Measurements from ENCODE around the gene SPIN1. TPM values are rescaled to one million over a fixed set of nuclear protein-coding genes. Genes with fewer than 3 reads are reported as not detected.

SPIN1 gene
- total and polyA plus RNA-seq, 2 experiments from 2014 or later, result 49.0 to 158 TPM

- peak overlapping the region; percentile 77 for H3K27ac Mint-ChIP-seq
These were observed 8.9 kb upstream of the SPIN1 start for GRCh38 chr9:88379352-88379751.

More at GRCh38 chr9:88379352-88379751, 8.9 kb upstream of the SPIN1 start:
- peaks cover 34% of the 10 kb centered on the region for H3K4me1 Mint-ChIP-seq
- peak overlapping the region; percentile 79 for H3K27ac ChIP-seq (ENCODE audit: low read depth)
- no peaks in the 10 kb centered on the region for H3K27me3 ChIP-seq (ENCODE audit: insufficient read depth)
- peaks cover 12% of the 10 kb centered on the region; the same call in 2 of the 3 replicates for H3K36me3 Mint-ChIP-seq (ENCODE audit: low read depth)
- H3K9me3 Mint-ChIP-seq, result peaks cover 21% of the 10 kb centered on the region; the same call in 2 of the 3 replicates
- H3K27me3 Mint-ChIP-seq (ENCODE audit: insufficient read depth, low read depth, poor library complexity), result peaks cover 6% of the 10 kb centered on the region
- no peaks in the 10 kb centered on the region for H3K9me2 ChIP-seq (ENCODE audit: insufficient read depth)
- 0 out of 2 replicates have a peak, but pooled peaks cover 4% of the 10 kb centered on the region for H3K79me2 ChIP-seq (replicated peaks; ENCODE audit: insufficient read depth)
- H3K36me3 ChIP-seq (ENCODE audit: insufficient read depth), result no peaks in the 10 kb centered on the region
- H4K20me1 ChIP-seq (replicated peaks; ENCODE audit: insufficient read depth), result no peaks in the 10 kb centered on the region
- peak overlapping the region; percentile 11; the same call in 1 of the 2 replicates for H3K4me3 ChIP-seq
- DNase-seq (ENCODE audit: low spot score) (peak; percentile 73), ATAC-seq (peak; percentile 87)
- no peak overlapping the region for H2AFZ ChIP-seq
- 0 out of 3 replicates have a peak overlapping the region, but pooled peaks have one; percentile 4 for H3K4me3 Mint-ChIP-seq
- H3K4me1 ChIP-seq (ENCODE audit: insufficient read depth), result peaks cover 27% of the 10 kb centered on the region
- peaks cover 8% of the 10 kb centered on the region for H3F3A ChIP-seq (replicated peaks; ENCODE audit: low read depth)
- TF ChIP-seq EZH2 (IDR thresholded peaks at IDR 0.05; ENCODE audit: low read depth, unreplicated experiment) (no peak), EZH2phosphoT487 (IDR thresholded peaks at IDR 0.05; ENCODE audit: unreplicated experiment) (no peak), STAT1 (IDR thresholded peaks at IDR 0.05; ENCODE audit: unreplicated experiment) (no peak), ETS1 (IDR thresholded peaks at IDR 0.05) (no peak), NANOG (IDR thresholded peaks at IDR 0.05; ENCODE audit: borderline replicate concordance) (peak; percentile 18; the same call in 1 of the 2 replicates), CREB1 (CRISPR knock-in tag; IDR thresholded peaks at IDR 0.05; ENCODE audit: low read depth) (no peak), POLR2AphosphoS5 (IDR thresholded peaks at IDR 0.05; ENCODE audit: low read depth) (no peak), ZNF331 (CRISPR knock-in tag; IDR thresholded peaks at IDR 0.05; ENCODE audit: low read depth) (no peak), ZNF114 (CRISPR knock-in tag; IDR thresholded peaks at IDR 0.05) (no peak)
- TF ChIP-seq, protein P1, sequence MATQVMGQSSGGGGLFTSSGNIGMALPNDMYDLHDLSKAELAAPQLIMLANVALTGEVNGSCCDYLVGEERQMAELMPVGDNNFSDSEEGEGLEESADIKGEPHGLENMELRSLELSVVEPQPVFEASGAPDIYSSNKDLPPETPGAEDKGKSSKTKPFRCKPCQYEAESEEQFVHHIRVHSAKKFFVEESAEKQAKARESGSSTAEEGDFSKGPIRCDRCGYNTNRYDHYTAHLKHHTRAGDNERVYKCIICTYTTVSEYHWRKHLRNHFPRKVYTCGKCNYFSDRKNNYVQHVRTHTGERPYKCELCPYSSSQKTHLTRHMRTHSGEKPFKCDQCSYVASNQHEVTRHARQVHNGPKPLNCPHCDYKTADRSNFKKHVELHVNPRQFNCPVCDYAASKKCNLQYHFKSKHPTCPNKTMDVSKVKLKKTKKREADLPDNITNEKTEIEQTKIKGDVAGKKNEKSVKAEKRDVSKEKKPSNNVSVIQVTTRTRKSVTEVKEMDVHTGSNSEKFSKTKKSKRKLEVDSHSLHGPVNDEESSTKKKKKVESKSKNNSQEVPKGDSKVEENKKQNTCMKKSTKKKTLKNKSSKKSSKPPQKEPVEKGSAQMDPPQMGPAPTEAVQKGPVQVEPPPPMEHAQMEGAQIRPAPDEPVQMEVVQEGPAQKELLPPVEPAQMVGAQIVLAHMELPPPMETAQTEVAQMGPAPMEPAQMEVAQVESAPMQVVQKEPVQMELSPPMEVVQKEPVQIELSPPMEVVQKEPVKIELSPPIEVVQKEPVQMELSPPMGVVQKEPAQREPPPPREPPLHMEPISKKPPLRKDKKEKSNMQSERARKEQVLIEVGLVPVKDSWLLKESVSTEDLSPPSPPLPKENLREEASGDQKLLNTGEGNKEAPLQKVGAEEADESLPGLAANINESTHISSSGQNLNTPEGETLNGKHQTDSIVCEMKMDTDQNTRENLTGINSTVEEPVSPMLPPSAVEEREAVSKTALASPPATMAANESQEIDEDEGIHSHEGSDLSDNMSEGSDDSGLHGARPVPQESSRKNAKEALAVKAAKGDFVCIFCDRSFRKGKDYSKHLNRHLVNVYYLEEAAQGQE (IDR thresholded peaks at IDR 0.05; ENCODE audit: unreplicated experiment), result no peak
- TF ChIP-seq, protein P2, sequence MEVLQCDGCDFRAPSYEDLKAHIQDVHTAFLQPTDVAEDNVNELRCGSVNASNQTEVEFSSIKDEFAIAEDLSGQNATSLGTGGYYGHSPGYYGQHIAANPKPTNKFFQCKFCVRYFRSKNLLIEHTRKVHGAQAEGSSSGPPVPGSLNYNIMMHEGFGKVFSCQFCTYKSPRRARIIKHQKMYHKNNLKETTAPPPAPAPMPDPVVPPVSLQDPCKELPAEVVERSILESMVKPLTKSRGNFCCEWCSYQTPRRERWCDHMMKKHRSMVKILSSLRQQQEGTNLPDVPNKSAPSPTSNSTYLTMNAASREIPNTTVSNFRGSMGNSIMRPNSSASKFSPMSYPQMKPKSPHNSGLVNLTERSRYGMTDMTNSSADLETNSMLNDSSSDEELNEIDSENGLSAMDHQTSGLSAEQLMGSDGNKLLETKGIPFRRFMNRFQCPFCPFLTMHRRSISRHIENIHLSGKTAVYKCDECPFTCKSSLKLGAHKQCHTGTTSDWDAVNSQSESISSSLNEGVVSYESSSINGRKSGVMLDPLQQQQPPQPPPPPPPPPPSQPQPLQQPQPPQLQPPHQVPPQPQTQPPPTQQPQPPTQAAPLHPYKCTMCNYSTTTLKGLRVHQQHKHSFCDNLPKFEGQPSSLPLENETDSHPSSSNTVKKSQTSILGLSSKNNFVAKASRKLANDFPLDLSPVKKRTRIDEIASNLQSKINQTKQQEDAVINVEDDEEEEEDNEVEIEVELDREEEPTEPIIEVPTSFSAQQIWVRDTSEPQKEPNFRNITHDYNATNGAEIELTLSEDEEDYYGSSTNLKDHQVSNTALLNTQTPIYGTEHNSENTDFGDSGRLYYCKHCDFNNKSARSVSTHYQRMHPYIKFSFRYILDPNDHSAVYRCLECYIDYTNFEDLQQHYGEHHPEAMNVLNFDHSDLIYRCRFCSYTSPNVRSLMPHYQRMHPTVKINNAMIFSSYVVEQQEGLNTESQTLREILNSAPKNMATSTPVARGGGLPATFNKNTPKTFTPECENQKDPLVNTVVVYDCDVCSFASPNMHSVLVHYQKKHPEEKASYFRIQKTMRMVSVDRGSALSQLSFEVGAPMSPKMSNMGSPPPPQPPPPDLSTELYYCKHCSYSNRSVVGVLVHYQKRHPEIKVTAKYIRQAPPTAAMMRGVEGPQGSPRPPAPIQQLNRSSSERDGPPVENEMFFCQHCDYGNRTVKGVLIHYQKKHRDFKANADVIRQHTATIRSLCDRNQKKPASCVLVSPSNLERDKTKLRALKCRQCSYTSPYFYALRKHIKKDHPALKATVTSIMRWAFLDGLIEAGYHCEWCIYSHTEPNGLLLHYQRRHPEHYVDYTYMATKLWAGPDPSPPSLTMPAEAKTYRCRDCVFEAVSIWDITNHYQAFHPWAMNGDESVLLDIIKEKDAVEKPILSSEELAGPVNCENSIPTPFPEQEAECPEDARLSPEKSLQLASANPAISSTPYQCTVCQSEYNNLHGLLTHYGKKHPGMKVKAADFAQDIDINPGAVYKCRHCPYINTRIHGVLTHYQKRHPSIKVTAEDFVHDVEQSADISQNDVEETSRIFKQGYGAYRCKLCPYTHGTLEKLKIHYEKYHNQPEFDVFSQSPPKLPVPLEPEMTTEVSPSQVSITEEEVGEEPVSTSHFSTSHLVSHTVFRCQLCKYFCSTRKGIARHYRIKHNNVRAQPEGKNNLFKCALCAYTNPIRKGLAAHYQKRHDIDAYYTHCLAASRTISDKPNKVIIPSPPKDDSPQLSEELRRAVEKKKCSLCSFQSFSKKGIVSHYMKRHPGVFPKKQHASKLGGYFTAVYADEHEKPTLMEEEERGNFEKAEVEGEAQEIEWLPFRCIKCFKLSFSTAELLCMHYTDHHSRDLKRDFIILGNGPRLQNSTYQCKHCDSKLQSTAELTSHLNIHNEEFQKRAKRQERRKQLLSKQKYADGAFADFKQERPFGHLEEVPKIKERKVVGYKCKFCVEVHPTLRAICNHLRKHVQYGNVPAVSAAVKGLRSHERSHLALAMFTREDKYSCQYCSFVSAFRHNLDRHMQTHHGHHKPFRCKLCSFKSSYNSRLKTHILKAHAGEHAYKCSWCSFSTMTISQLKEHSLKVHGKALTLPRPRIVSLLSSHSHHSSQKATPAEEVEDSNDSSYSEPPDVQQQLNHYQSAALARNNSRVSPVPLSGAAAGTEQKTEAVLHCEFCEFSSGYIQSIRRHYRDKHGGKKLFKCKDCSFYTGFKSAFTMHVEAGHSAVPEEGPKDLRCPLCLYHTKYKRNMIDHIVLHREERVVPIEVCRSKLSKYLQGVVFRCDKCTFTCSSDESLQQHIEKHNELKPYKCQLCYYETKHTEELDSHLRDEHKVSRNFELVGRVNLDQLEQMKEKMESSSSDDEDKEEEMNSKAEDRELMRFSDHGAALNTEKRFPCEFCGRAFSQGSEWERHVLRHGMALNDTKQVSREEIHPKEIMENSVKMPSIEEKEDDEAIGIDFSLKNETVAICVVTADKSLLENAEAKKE (CRISPR knock-in tag; IDR thresholded peaks at IDR 0.05), result peak; percentile 87; the same call in 1 of the 2 replicates
- H3K4me2 ChIP-seq, result peak overlapping the region; percentile 48
